ENCODE measurements around the gene KDM7A. TPM values are rescaled to one million over a fixed set of nuclear protein-coding genes. Genes with fewer than 3 reads are reported as not detected.

KDM7A gene
- total and polyA plus RNA-seq, 2 of the 4 experiments (the other 2 are of a cell fraction): 1.5 to 2.3 TPM

- Histone ChIP-seq H4K91ac (ENCODE audit: insufficient read depth, low read depth, low read length) (no peak overlapping the region), H3K27ac (ENCODE audit: insufficient read depth, low read length) (no peak overlapping the region), H3K4me3 (ENCODE audit: insufficient read depth, low read depth, low read length) (no peak overlapping the region), H2BK5ac (ENCODE audit: low read depth, low read length, poor library complexity, severe bottlenecking) (no peak overlapping the region), H2AK5ac (ENCODE audit: low read depth, low read length) (no peak overlapping the region), H2BK20ac (ENCODE audit: low read depth, low read length) (no peak overlapping the region), H3K36me3 (ENCODE audit: control insufficient read depth, insufficient read depth, low read length) (peaks cover 11% of the 10 kb centered on the region), H2AK9ac (replicated peaks; ENCODE audit: low read depth, low read length, poor library complexity) (no peak overlapping the region), H3K14ac (replicated peaks; ENCODE audit: low read depth, low read length) (no peak overlapping the region), H2BK120ac (ENCODE audit: low read depth, low read length) (no peak overlapping the region), H3K18ac (ENCODE audit: low read depth, low read length) (no peak overlapping the region), H3K4me1 (ENCODE audit: control insufficient read depth, insufficient read depth, low read length) (peaks cover 15% of the 10 kb centered on the region), H3K56ac (ENCODE audit: extremely low read depth, insufficient read depth, low read length) (no peak overlapping the region), H3K9ac (ENCODE audit: low read depth, low read length) (no peak overlapping the region), H3K79me1 (ENCODE audit: low read depth in 1 of 2, low read length in 2 of 2) (peaks cover 0 to 11% of the 10 kb centered on the region in 2 experiments; a peak in 1 of 4 replicates), H3K23ac (ENCODE audit: low read depth, low read length) (no peak overlapping the region), H2BK15ac (ENCODE audit: low read depth, low read length) (no peak overlapping the region), H3K27me3 (ENCODE audit: control insufficient read depth, insufficient read depth, low read length) (no peaks in the 10 kb centered on the region), H3K4ac (ENCODE audit: low read depth, low read length) (no peak overlapping the region), H3K9me3 (ENCODE audit: control insufficient read depth, insufficient read depth, low read length) (no peaks in the 10 kb centered on the region), H4K20me1 (ENCODE audit: insufficient read depth, low read length) (no peaks in the 10 kb centered on the region), H2AFZ (replicated peaks; ENCODE audit: low read length, poor library complexity) (no peak overlapping the region), H4K5ac (ENCODE audit: low read depth, low read length) (no peak overlapping the region), H3K4me2 (ENCODE audit: low read depth, low read length) (no peak overlapping the region), H3K9me1 (ENCODE audit: insufficient read depth, low read length) (peaks cover 16% of the 10 kb centered on the region), H4K8ac (ENCODE audit: low read depth in 2 of 2, low read length in 2 of 2) (no peak overlapping the region)
- dilution Hi-C loops (cut with HindIII; ENCODE audit: low sequenced_read_pairs, unreplicated experiment) (no loop called here), intact Hi-C loops (cut with micrococcal nuclease) (no loop called here), in situ Hi-C loops (cut with MboI; ENCODE audit: low sequenced_read_pairs) (no loop called here)
- DNase-seq (no peak), ATAC-seq (ENCODE audit: low read depth) (no peak)
- ChIA-PET POLR2A (ENCODE audit: unreplicated experiment) (no interaction called here), CTCF (no interaction called here)
- TF ChIP-seq POLR2A (IDR thresholded peaks at IDR 0.05; ENCODE audit: low read depth, low read length) (no peak), RCOR1 (IDR thresholded peaks at IDR 0.05; ENCODE audit: insufficient replicate concordance, low read length) (no peak), MXI1 (IDR thresholded peaks at IDR 0.05; ENCODE audit: borderline replicate concordance, low read depth, low read length) (no peak), BHLHE40 (IDR thresholded peaks at IDR 0.05; ENCODE audit: low read depth, low read length) (no peak), CTCF (conservative IDR thresholded peaks at IDR 0.05; ENCODE audit: low read depth, low read length) (no peak), MAFK (IDR thresholded peaks at IDR 0.05; ENCODE audit: low read depth, low read length) (no peak), NFE2L2 (IDR thresholded peaks at IDR 0.05; ENCODE audit: low read depth, low read length) (no peak), USF2 (IDR thresholded peaks at IDR 0.05; ENCODE audit: low read depth, low read length) (no peak)
- WGBS, 2 experiments (ENCODE audit: extremely low coverage in 2 of 2, insufficient read length in 1 of 2): 95% methylated on average over 7 of the region's 12 CpGs; no CpG with 5 or more reads in 1 of the 2 experiments
- no TSS peak for BruUV-seq (replicated peaks)
Measured at GRCh38 chr7:140039896-140040295, 136.9 kb downstream of the KDM7A start.
